PC-3 (cell line): Measurements from ENCODE around the gene AKAP13.

ENCODE experiments used
- CTCF ChIP-seq: fragments of 300-600 bp; sonication (generic); conservative IDR thresholded peaks from 2 replicates; pipeline ENCODE4 v1.5.1; 2017; ENCODE audit warnings: antibody characterized with exemption, low read depth, mild to moderate bottlenecking, low read length
- EZH2phosphoT487 ChIP-seq: fragments of 300-600 bp; sonication (generic); IDR thresholded peaks from 2 replicates; pipeline ENCODE4 v1.6.1; 2018; ENCODE audit warnings: mild to moderate bottlenecking, antibody characterized with exemption, low read length, borderline replicate concordance

- TF ChIP-seq CTCF (no peak), EZH2phosphoT487 (no peak)
These were observed 346.7 kb downstream of the AKAP13 start for GRCh38 chr15:85727068-85727467.
